Esophagus muscularis mucosa (tissue), 4 donors: ENCODE results near the gene TRPT1. TPM values are rescaled to one million over a fixed set of nuclear protein-coding genes. Genes with fewer than 3 reads are reported as not detected.

Experiments used
- DNase-seq: peaks from one replicate; pipeline ENCODE4 v3.0.0-alpha.2; 2017; ENCODE audit errors: extremely low spot score
- H3K27ac ChIP-seq, 4 donors: fragments of 200-600 bp; sonication (generic); replicated peaks in 1 of 4; 1 replicate in 3 of 4; 2 replicates in 1 of 4; pipeline ENCODE4 v1.5.1; 2016 to 2019; ENCODE audit warnings: mild to moderate bottlenecking in 1 of 4
- H3K27me3 ChIP-seq, 4 donors: fragments of 200-600 bp; sonication (generic); one replicate each; pipeline versions ENCODE4 v1.5.1 to v1.6.0; 2016 to 2019
- H3K36me3 ChIP-seq, 4 donors: fragments of 200-600 bp; sonication (generic); one replicate each; pipeline ENCODE4 v1.5.1; 2016 to 2019
- H3K4me1 ChIP-seq, 4 donors: fragments of 200-600 bp; sonication (generic); one replicate each; pipeline ENCODE4 v1.5.1; 2016 to 2019
- H3K4me3 ChIP-seq, 4 donors: fragments of 200-600 bp; sonication (generic); 1 replicate in 2 of 4; 2 replicates in 2 of 4; pipeline ENCODE4 v1.5.1; 2016 to 2019; ENCODE audit warnings: mild to moderate bottlenecking in 4 of 4, moderate library complexity in 1 of 4
- H3K9me3 ChIP-seq, 4 donors: fragments of 200-600 bp; sonication (generic); 1 replicate in 3 of 4; 2 replicates in 1 of 4; pipeline ENCODE4 v1.5.1; 2016 to 2019
- CTCF ChIP-seq, 3 experiments: fragments of 200-600 bp in 2 of 3; fragments of 450-650 bp in 1 of 3; sonication (generic) in 2 of 3; IDR thresholded peaks; one replicate each; pipeline ENCODE4 v1.5.1; 2017 to 2019; ENCODE audit warnings: antibody characterized with exemption in 3 of 3, mild to moderate bottlenecking in 2 of 3, moderate library complexity in 1 of 3
- EP300 ChIP-seq: sonication (generic); formaldehyde crosslinking; IDR thresholded peaks from one replicate; pipeline ENCODE4 v1.6.1; 2017; ENCODE audit warnings: antibody characterized with exemption
- POLR2A ChIP-seq: fragments of 450-650 bp; IDR thresholded peaks from one replicate; pipeline ENCODE4 v1.6.1; 2017; ENCODE audit warnings: antibody characterized with exemption, moderate library complexity, mild to moderate bottlenecking, low read depth
- POLR2AphosphoS5 ChIP-seq, 2 donors: sonication (generic); formaldehyde crosslinking; IDR thresholded peaks; one replicate each; pipeline ENCODE4 v1.6.1; 2017; ENCODE audit warnings: antibody characterized with exemption in 2 of 2
- WGBS: methylation state at CpG from one replicate; pipeline ENCODE4 v1.1.5; 2018; 5-methylcytosine and 5-hydroxymethylcytosine counted together
- intact Hi-C: fragments of 100-400 bp; cut with DNase I; formaldehyde crosslinking; loops from one replicate; pipeline ENCODE4 v1.15.1; 2023
- total RNA-seq, 4 donors: library from RNA; depleted of rRNA; stranded (reverse); fragments of >200 nt; gene quantifications; one replicate each; pipeline versions ENCODE4 v1.1.0 to v1.2.1, GENCODE V29; 2016

The TRPT1 gene
- total RNA-seq, 4 donors from 2014 or later: 42.3 to 90.5 (median 72.1) TPM

- Histone ChIP-seq H3K27me3 (no peaks in the 10 kb centered on the region), H3K9me3 (no peaks in the 10 kb centered on the region)
- WGBS: 95% methylated on average over 6 of the region's 6 CpGs
Observed at GRCh38 chr11:64216879-64217278, 9.1 kb downstream of the TRPT1 start.

GRCh38 chr11:64211181-64211872 is 14.7 kb downstream of the TRPT1 start:
- no peak for DNase-seq
- 91% methylated on average over 19 of the region's 30 CpGs for WGBS
- intact Hi-C loops: no loop called here

More at GRCh38 chr11:64216879-64217278, 9.1 kb downstream of the TRPT1 start:
- no peaks in the 10 kb centered on the region for H3K4me1 ChIP-seq
- peaks cover 0 to 27% (median 23%) of the 10 kb centered on the region in 4 donors for H3K36me3 ChIP-seq
- no peak overlapping the region for H3K27ac ChIP-seq
- no peak for DNase-seq
- no peak overlapping the region for H3K4me3 ChIP-seq
- no peak for TF ChIP-seq EP300
- TF ChIP-seq POLR2AphosphoS5 (IDR thresholded peaks at IDR 0.05): no peak
- no peak for TF ChIP-seq CTCF (IDR thresholded peaks at IDR 0.05)
- no peak for TF ChIP-seq POLR2A
- intact Hi-C loops: no loop called here

GRCh38 chr11:64210301-64211020 is 15.5 kb downstream of the TRPT1 start:
- intact Hi-C loops: no loop called here
- no peak for DNase-seq
- Histone ChIP-seq H3K27me3 (no peaks in the 10 kb centered on the region), H3K4me3 (no peak overlapping the region), H3K4me1 (peaks cover 9 to 32% (median 21%) of the 10 kb centered on the region in 4 donors), H3K27ac (no peak overlapping the region), H3K9me3 (no peaks in the 10 kb centered on the region), H3K36me3 (peaks cover 3 to 42% (median 31%) of the 10 kb centered on the region in 4 donors)
- 89% methylated on average over 23 of the region's 24 CpGs for WGBS
- TF ChIP-seq POLR2AphosphoS5 (IDR thresholded peaks at IDR 0.05): no peak
- no peak for TF ChIP-seq POLR2A
- TF ChIP-seq EP300: no peak
- TF ChIP-seq CTCF (IDR thresholded peaks at IDR 0.05): no peak

More at GRCh38 chr11:64211181-64211872, 14.7 kb downstream of the TRPT1 start:
- Histone ChIP-seq H3K4me1 (peaks cover 9 to 26% (median 21%) of the 10 kb centered on the region in 4 donors), H3K9me3 (no peaks in the 10 kb centered on the region), H3K27me3 (no peaks in the 10 kb centered on the region), H3K36me3 (peaks cover 0 to 33% (median 23%) of the 10 kb centered on the region in 4 donors), H3K4me3 (no peak overlapping the region), H3K27ac (no peak overlapping the region)
- TF ChIP-seq CTCF (IDR thresholded peaks at IDR 0.05) (no peak), POLR2AphosphoS5 (IDR thresholded peaks at IDR 0.05) (no peak), POLR2A (no peak), EP300 (no peak)

- intact Hi-C loops: no loop called here
- no peaks in the 10 kb centered on the region for H3K27me3 ChIP-seq
- no peak overlapping the region for H3K4me3 ChIP-seq
- H3K27ac ChIP-seq: no peak overlapping the region
- no peak for DNase-seq
- peaks cover 4 to 49% (median 37%) of the 10 kb centered on the region in 4 donors for H3K36me3 ChIP-seq
- TF ChIP-seq POLR2AphosphoS5 (IDR thresholded peaks at IDR 0.05) (no peak), CTCF (IDR thresholded peaks at IDR 0.05) (no peak), EP300 (no peak), POLR2A (no peak)
- H3K4me1 ChIP-seq: peaks cover 13 to 41% (median 28%) of the 10 kb centered on the region in 4 donors
- no peaks in the 10 kb centered on the region for H3K9me3 ChIP-seq
- 91% methylated on average over 7 of the region's 8 CpGs for WGBS
Observed at GRCh38 chr11:64209563-64209843, 16.5 kb downstream of the TRPT1 start.
